Activated T-cell treated with anti-CD3 and anti-CD28 coated beads for 1 hour (primary cell): ENCODE data around the gene TLE3.

Source experiments
- DNase-seq: peaks from one replicate; pipeline ENCODE4 v3.0.0-alpha.2; 2020; ENCODE audit warnings: low read depth

TLE3 gene

DNA sequence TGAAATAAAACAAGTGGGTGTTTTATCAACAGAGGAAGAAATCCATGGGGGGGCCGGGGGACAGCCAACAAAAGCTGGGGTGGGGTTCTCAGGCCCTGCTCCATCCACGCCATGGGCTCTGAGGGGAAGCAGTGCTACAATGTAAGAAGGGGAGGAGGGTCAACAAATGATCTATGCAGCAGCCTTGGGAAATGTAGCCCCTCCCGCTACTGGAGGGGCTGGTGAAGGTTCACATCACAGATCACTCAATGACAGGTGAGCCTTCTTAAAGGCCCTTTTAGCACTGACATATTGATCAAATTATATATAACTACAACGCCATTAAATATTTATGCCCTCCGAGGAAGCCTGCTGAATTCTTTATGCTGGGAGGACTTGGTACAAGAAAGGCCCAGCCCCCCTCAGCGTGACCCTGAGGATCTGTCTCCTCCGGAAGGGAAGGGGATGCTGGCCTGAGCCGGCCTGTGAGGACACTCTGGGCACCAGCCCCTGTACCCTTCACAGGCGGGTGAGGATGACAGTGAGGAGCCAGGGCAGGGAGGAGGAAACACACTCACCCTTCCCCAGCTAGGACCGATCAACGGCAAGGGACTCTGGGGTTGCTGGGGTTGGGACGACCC lies 15.3 kb downstream of the TLE3 start:
- DNase-seq, result no peak

DNA sequence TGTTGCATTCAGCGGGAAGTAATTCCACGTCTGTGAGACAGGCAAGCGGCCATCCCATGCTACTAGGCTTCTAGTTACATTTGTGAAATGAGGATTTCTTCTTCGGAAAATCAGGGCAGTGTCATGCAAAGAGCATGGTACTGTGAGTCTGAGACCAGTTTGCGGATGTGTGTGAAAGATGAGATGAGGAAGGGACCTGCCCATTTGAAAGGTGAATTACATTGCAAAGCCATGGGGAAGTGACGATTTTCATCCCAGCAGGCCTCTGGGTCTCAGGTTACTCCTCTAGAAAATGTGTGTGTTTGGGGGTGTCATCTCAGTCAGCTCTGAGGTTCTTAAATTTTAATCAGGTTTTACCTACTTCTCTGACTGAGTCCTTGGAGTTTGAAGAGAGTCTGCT lies 16.1 kb downstream of the TLE3 start:
- no peak for DNase-seq

DNA sequence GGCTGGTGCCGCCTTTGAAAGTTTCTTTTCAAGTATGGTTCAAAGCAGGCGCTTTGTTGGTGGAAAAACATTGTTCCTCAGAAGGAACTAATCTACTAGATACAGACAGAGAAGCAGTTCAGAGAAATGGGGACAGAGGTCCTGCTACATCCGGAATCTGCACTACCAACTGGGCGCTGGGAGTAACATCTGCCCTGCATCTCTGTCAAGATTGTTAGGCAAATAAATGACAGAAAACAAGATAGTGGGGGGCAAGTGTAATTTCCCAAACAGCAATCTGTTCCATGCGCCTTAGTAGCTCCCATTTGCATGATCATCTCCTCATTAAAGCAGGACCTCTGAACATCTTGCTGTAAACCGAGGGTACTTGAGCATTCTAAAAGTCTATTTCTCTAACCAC lies 17.4 kb downstream of the TLE3 start:
- DNase-seq, result no peak

DNA sequence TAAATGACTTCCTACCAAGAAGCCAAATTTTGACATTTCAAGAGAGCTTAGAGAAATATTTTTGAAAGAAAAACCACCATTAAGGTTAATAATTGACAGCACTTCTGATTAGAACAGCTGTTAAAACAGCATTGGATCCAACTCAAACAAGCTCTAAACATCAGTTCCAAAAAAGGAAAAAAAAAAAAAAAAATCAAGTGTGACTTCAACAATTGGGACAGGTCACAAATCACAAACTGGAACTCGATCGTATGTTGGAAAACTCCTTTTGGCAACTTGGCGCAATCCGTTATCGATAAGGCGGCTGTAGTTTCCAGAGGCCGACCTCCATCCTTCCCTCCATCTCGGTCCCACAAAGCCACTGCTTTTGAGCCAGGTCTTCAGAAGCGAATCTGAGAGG lies 17.8 kb downstream of the TLE3 start:
- DNase-seq, result no peak

DNA sequence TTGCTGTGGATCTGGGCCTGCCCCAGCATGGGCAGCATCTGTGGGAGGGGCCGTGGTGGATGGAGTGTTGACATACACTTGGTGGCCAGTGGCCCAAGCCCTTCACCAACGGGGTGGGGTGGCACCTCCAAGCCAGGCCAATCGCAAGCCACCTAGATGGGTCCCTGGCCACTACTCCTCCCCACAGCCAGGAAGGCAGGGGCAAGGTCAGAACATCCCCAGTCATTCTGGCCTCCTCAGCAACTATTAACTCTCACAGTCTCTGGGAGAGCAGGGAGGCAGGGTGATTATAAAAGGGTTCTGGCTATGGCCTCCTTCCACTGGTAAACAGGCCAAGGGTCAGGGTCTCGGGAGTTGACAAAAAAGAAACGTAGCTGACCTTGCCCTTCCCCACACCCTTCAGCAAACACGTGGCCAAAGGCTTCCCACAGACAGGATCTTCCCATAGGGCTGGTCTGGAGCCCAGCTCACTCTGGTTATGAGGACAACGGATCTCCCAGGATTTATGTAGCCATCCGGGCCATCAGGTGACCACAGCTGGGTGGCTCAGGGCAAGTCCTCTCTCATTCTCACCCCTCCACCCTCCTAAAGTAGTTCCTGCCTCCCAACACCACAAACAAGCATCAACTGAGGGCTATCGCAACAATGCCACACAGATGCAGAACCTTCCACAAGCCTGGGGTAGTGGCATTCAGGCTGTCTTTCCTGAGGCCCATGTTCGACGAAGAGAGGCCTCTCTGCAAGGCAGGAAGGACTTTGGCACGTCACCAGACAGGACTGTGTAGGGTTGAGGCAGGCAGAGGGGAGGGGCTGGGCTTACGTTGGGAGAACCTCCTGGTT lies 18.9 kb downstream of the TLE3 start:
- no peak for DNase-seq

DNA sequence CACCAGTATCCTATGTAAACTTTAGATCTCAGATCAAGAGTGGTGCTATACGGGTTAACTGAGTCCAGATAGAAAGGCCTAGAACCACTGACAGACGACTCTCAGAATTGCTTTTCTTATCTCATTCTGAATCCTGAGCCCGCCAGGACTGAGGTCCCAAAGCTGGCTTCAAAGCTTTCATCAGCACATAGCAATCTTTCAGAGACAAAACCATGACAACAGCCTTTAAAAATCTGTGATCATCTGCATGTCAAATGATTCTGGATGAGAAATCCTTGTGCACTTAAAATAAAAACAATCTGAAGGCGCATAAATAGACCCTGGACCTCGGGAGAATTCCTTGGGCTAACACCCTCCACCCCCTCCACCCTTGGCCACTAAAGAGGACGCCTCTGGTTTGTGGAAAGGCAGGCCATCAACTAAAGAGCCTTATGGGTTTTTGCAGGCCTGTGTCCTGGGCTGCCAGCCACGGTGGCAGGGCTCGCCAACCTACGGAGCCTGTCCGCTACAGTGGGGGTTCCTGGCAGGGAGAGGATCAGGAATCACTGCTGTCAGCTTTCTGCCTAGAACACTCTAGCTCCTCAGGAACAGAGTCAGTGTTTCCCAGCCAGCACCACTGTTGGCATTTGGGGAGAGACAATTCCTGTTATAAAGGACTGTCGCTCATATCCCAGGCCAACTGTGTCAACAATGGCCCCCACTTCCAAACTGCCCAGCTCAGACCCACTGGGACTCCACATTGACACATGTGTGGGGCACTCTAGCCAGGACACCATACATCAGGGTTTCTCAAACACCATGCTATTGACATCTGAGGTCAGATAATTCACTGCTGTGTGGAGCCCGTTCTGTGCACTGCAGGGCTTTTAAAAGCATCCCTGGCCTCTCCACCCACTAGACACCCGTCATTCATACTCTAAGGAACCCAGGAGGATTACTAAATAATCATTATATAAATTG lies 20.2 kb downstream of the TLE3 start:
- no peak for DNase-seq

DNA sequence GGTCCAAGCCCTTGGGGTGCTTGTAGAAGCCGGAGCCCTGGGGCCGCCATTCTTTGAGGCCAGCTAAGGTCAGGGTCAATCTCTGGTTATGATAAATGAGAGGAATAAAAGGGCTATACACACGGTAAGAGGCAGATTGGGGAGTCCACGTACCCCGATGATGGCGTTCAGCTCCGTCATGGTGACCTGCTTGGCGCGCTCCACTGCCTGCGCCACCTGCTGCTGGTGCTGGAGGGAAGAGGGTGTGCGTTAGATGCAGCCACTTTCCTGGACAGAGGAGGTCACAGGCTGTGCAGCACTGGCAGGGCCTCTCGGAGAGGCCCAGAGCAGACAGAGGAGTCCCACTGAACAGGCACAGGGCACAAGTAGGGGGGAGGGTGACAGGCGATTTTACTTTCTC lies 23.3 kb downstream of the TLE3 start:
- no peak for DNase-seq

DNA sequence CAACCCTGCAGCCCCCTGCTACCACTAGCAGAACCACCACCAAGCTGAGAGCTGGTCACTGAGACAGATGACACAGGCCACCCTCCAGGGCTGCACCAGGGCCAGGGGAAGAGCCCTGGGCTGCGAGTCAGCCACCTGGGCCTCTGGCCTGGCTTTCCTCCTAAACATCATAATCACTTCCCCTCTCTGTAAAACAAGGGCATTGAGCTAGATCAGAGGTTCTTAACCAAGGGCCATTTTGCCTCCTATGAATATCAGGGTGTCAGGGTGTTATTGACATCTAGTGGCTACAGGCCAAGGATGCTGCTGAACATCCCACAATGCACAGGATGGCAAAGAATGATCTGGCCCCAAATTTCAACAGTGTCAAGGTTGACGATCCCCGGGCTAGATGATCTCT lies 25.2 kb downstream of the TLE3 start:
- DNase-seq, result no peak

DNA sequence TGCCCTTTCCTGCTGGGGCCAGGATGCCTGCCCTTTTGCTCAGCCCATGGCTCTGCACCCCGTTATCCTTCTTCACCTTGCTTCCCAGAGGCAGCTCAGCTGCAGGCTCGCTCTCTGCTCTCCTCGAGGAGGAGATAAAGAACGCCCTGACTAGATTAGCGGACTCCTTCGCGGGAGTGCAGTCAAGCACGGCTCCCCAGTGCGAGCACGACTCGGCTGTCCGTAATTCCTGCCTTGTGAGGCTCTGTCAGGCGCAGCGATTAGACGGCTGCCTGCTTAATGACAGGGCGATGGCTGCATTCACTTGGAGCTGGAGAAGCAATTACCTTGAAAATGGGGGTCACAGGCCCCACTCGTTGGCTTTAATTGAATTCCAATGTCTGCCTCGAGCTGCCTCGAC lies 25.9 kb downstream of the TLE3 start:
- no peak for DNase-seq

DNA sequence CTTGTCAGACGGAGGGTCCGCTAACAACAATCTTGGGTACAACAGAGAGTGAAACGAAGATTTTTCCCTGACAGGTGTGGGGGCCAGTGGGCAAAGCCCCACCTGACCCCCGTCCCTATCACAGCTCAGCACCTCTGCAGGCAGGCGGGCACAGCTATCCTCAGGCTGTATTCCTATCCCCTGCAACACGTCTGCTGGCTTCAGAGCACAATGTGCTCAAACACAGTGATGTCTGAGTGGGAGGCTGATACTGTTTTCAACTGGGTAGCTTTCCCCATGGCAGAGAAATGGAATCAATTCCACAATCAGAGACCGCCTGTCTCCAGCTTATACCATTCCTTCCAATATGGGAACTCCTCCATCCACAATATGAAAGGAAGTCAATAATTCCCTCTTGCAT lies 28.0 kb downstream of the TLE3 start:
- DNase-seq, result no peak

DNA sequence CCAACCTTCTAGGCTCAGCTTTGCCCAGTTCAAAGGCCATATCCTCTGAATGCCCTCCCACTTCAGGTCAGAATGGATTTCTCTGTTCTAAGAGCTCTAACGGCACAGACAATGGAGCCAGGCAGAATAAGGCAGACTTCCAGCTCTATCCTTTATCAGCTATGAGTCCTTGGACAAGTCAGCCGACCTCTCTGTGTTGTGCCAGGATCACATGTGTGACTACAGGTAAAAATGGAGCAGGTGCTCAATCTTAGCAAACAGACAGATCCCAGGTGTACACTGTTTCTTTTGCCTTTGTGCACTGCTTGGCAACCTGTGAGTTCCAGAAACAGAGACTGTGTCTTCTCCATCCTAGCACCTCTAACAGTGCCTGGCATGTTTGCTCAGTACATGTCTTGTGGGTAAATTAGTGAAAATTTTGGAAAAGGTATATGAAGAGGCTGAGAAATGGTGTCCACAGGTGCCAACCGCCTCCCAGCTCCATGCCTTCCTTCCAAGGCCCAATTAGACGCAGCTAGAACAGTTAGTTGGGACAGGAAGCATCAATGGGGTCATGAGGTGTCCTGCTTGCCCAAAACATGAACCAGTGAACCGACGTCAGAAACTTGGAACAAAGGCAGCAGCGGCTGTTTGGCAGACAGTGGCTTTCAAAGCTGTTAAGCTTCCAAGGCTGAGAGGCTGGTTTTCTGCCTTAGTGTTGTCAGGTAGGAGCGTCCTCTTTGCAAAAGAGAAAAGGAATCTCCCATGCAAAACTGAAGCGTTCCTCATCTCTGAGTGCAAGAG lies 28.7 kb downstream of the TLE3 start:
- no peak for DNase-seq

DNA sequence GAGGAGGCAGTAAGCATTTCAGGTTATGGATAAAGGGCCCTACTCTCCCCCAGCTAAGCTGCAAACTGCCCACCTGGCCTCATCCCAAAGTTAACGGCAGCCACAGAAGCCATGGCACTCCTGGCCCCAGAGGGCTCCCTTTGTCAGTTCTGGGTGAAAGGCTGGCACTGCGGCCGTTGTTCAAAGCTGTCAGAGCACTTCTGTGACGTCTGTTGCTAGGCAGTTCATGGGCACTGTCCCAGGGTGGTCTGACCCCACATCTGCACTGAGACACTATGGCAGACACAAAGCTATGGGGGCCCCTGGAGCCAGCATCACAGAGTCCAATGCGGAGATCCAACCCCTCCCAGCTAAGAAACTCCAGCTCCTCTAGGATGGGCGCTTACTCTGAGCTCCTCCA lies 30.0 kb downstream of the TLE3 start:
- DNase-seq, result no peak

DNA sequence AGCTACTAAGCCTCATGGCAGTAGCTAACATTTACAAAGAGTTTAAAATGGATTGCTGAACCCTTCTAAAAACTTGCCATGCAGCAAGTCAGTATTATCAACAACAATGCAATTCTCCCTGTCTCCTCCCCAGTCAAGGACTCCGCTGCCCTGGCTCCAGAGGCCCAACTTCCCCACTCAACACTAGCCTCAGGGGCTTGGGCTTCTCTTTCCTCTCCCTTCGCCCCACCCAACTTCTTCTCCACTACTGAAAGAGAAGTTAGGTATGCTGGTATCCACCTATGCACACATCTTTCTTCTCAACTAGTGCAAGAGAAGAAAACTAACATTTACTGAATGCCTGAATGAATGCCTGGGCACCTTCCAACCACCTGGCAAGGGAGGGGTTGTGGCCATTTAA lies 30.7 kb downstream of the TLE3 start:
- DNase-seq, result no peak

DNA sequence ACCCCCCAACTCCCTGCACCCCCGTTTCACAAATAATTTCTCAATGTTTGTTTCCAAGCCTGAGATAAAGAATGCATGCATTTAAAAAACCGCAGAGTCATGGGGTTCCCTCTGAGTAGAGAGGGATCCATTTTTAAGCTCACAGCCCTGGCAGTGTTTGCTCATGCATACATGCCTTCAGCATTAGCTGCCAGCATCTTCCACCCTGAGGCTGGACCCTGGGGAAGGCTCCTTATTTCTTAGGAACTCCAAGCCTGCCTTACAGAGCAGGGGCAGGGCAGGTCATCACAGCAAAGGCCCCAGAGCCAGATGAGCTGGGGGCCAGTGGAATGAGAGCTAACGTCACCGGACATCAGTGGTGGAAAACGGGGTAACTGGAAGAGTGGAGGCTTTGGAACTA lies 31.3 kb downstream of the TLE3 start:
- no peak for DNase-seq

DNA sequence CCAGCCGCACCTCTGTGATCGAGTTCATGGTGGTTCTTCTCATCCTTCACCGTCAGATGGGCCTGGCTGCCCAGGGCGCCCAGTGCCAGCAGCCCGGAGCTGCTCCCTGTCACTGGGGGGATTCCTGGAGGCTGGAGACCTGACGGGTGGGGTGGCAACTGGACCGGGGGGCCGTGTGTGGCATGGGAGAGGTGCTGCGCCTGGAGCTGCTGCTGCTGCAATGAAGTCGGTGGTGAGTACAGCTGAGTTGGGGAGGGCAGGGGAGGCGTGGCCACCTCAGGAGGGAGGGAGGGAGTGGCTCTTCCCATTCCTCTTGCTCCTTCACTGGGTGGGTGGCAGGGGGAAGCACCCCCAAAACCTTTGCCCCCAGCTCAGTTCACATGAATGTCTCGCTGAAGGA lies 31.7 kb downstream of the TLE3 start:
- no peak for DNase-seq

DNA sequence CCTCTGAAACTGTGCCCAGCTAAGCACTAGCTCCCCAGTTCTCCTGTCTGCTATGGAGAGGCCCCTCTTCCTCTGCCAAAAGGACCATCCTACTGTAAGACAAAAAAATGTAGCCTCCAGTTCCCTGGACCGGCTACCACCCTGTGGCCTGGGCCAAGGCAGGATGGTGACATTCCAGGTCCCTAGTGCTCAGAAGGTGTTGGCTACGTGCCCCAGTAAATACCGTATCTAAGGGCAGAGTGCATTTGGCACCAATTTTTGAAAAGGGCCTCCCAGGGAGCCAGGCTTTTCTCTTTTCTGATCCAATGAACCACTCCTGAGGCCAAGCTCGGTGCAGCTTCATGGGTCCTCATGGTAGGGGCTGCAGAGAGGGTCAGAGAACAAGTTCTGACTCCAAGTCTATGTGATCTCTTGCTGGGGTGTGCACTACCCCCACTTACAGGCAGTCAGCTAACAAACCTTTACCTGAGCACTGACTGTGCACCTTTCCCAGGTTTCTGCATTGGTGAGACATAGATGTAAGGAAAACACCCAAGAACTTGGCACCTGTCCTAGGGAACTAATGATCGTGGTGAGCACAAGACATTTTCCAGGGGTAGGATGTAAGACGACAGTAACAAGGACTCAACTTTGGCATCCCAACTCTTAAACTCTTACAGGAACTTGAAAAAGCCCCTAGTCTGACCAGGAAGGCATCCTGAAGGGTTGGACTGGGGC lies 32.6 kb downstream of the TLE3 start:
- DNase-seq, result no peak

DNA sequence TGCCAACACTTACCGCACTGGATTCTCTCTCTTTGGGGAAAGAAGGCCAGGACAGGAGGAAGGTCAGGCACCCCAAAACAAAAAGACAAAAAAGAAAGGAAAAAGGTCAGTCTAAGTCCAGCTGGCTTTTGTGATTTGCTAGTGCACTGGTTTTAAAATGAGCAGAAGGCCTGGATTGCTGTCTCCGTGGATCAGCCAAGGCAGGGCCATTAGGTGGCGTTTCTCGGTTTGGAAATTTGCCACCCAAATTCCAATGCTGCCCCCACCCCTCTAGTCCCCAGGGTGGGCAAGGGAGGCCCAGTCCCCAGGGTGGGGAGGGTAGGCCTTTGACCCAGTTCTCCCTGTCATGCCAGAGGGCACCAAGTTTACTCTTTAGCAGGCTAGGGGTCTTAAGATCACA lies 33.3 kb downstream of the TLE3 start:
- no peak for DNase-seq

DNA sequence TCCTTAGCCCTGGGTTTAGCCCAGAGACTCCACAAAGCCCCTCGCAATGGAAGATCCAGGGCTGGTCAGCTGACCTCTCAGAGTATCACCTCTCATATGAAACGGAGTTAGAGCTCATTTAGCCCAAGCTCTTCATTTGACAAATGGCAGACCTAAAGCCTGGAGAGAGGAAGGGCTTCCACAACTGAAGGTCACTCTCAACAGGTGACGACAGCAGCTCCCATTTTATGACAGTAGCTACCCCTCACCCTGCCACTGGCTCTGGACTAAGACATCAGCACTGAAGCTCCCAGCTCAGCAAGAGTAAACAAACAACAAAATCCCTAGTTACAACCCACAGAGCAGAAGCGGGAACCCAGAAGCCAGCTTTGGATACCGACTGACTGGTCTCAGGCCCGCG lies 33.7 kb downstream of the TLE3 start:
- no peak for DNase-seq

DNA sequence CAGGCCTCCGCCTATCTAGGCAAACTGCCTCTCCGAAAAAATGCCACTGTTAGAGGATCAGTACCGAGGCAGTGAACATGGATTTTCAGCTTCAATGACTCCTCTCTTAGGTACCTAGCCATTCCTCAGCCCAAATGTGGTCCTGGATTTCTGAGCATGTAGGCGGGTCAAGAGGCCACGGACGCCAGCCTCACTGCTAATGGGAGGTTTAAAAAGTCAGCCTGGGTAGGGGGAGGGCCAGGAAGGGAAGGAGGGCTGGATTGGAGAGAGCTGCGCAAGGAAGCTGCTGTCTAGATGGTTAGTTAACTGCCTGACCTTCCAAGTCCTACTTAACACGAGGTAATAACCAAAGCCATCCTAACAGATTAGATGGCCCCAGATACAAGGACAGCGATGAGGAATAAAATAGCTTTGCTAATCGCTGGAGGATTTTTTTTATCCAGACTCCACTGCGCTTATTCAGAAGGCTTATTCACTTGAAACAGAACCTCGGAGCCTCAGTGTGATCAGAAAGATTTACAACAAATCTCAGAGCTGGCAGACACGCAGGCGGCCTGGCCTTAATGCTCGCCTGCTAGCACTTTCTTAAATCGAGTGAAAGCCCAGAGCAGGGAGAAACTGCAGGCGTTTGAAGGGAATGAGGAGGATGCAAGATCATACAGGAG lies 34.3 kb downstream of the TLE3 start:
- no peak for DNase-seq

DNA sequence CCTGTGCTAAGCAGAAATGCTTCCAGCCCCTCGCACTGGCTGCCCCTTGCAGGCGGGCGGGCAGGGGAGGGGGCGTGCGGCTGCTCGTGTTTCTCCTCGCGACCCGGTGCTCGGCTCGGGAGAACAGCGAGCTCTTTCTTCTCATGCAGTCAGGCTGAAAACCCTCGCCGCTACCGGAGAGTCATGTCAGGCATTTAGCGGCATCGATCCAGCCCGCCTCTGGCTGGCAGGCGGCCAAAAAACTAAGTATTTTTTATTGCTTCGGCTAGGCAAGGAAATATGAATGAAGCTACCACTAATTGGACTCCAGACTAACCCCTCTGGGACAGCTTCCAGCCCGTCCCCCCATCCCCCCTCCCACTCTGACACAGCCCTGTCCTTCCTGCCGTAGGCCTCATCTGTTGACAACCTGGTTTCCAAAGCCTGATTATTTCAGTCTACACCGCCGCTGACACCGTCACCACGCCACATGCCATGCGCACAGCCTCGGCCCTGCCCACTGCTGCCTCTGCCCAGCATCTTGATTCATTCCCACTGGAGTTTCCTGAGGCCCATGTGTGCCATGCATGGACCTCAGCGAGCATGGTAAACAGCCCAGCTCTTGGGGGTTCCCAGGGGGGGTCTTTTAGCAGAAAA lies 35.3 kb downstream of the TLE3 start:
- DNase-seq, result no peak
